HG03457 (cell line): ENCODE results near the gene NDE1.

Source experiments
- ATAC-seq: cut with Tn5 transposase; IDR thresholded peaks from one replicate; pipeline ENCODE4 v1.9.1; 2021; ENCODE audit warnings: moderate number of reproducible peaks; ENCODE audit not compliant: unreplicated experiment

NDE1 gene

DNA sequence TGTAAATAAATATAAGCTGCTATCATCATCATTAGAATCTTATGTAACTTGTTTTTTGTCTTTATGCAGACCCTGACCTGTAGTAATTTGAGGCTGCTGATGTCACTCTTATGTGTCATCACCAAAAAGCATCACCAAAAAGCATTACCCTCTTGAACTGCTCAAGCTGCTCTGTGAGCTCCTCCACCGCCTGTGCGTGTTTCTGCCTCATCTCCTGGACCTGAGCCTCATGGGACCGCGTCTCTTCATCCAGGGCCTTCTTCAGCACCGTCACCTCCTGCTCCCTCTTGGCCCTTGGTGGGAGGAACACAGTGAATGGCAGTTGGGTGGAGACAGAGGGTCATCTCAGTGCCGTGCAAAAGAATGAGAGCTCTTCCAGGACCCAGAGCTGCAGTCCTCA, 82.4 kb downstream of the NDE1 start:
- no peak for ATAC-seq

DNA sequence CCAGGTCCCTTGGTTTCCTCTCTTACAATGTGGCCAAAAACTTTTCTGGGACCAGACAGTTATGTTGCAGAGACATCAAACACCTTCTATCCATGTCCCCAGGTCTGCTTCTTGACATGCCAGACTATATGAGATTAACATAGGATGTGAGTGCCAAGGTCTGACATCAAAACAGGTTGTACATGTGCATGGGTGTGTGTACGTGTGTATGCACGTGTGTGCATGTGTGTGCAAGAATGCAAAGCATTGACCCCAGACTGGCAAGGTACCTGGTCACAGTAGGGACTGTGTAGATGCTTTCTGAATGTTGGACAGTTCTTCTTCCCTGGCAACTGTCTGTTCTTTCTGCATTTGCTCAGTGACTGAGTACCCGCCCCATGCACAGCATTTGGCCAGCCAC, 85.6 kb downstream of the NDE1 start:
- ATAC-seq = no peak

DNA sequence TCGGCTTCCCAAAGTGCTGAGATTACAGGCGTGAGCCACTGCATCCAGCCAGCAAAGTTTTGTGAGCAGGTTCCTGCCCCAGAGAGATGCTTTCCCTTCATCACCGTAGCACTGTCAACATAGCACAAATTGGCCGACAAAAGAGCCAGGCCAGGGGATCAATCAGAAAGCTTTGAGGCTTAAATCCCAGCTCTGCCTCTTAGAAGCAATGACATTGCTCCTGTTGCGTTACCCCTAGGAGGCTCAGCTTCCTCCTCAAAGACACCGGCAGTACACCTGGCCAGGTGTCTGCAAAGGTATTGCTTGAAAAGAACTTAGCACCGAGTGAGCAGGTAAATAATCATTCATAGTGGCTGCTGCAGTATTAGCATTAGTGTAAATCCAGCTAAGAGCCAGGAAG, 86.5 kb downstream of the NDE1 start:
- ATAC-seq = no peak

DNA sequence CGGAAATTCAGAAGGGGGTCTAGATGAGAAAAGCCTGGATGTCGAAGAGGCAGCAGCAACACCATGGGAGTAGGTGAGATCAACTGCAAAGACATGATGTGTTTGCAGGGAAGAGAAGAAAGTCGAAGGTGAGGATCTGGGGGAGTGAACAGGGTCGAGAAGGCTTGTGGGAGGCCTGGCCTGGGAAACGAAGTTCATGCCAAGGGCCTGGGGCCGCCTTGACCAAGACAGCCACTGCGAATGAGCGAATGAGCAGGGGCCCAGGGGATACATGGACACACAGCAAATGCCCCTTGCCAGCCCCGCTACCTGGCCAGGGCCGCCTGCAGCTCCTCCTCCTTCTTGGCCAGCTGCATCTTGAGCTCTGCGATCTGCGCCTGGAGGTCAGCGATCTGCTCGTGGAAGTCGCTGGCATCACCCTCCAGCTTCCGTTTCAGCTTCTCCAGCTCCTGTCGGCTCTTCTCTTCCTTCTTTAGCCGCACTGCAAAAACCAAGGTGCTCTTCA, 87.1 kb downstream of the NDE1 start:
- no peak for ATAC-seq

DNA sequence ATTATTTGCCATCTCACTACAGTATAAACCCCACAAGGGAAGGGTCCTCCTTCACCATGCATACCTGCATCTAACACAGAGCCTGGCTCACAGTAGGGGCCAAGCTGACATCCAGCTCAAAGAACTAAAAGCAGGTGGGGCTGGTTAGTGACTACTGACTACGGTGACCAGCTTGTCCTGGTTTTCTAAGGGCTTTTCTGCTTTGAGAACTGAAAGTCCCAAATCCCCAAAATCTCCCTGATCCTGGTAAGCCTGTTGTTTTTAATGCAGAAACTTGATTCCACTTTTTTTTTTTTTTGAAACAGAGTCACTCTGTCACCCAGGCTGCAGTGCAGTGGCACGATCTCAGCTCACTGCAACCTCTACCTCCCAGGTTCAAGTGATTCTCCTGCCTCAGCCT, 89.4 kb downstream of the NDE1 start:
- no peak for ATAC-seq

DNA sequence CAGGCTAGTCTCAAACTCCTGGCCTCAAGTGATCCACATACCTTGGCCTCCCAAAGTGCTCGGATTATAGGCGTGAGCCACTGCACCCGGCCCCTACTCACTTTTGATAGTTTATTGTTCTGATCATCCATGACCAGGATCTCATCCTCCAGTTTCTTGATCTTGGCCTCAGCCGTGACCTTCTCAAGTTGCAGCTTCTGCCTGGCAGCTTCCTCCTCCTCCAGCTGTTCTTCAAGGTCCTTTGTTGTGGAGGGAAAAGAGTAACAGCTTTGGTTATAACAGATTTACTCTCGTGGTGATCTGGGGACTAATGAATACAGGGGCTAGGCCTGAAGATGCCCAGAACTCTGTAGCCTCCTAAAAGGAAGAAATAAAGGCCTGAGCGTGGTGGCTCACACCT, 89.9 kb downstream of the NDE1 start:
- no peak for ATAC-seq

- ATAC-seq = no peak
Measured at GRCh38 chr16:15741207-15741871, 91.3 kb downstream of the NDE1 start.

- ATAC-seq = no peak
Measured at GRCh38 chr16:15742716-15743115, 92.7 kb downstream of the NDE1 start.

DNA sequence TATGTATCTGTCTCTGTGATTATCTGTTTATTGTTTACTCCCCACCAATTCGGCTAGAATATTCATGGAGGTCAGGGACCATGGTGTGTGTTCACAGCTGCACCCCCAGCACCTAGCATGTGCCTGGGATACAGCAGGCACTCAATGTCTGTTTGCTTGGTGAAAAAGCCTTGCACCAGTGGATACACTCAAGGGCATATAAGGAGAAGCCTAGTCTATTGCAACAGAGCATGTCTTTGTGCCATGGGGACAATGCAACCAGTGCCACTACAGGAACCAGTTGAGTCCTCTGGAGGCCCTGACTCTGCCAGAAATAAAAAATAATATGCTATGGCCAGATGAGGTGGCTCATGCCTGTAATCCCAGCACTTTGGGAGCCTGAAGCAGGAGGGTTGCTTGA, 93.6 kb downstream of the NDE1 start:
- ATAC-seq = no peak

GRCh38 chr16:15746332-15746731, 96.3 kb downstream of the NDE1 start:
- ATAC-seq = no peak

DNA sequence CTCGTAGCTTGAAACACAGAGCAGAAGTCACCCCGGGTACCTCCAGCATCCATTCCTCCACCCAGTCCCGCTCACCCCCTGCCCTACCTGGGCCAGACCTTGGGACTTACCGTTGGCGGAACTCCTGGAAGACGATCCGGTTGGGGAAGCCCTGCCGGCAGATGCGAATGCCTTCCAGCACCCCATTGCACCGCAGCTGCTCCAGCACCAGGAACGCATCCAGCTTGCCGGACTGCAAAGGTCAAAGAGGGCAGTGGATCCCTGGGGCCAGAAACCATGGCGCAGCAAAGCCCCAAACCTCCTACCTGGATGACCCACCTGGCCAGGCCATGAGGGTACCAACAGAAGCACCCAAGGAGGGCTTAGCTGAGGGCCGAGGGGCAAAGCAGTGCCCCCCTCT, 97.9 kb downstream of the NDE1 start:
- no peak for ATAC-seq

DNA sequence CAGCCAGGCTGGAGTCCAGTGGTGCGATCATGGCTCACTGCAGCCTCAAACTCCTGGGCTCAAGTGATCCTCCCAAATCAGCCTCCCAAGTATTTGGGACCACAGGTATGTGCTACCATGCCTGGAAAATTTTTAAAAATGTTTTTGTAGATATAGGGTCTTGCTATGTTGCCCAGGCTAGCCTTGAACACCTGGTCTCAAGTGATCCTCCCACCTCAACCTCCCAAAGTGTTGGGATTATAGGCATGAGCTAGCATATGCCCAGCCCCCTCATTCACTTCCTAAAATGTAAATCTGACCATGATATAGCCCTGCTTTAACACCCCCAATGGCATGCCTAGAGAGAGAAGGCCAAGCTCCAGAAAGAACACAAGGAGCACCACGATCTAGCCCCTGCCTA, 98.6 kb downstream of the NDE1 start:
- ATAC-seq = no peak

GRCh38 chr16:15749371-15749770, 99.3 kb downstream of the NDE1 start:
- ATAC-seq = no peak

DNA sequence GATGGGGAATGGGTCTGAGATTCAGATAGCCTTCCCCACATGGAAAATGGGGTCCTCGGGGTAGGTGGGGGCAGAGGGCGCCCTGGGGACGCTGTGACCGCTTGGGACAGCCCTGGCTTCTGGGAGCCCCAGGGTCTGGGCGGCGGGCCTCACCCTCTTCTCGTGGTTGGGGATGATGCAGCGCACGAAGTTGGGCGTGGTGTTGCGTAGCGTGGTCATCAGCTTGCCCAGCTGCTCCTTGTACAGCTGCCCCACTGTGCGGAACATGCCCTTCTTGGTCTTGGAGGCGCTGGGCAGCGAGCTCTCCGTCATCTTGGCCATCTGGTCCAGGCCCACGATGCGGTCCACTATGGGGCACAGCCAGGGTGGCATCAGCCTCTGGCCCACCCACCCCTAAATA, 99.9 kb downstream of the NDE1 start:
- ATAC-seq = no peak

GRCh38 chr16:15751940-15752339, 101.9 kb downstream of the NDE1 start:
- no peak for ATAC-seq

GRCh38 chr16:15752717-15753488, 102.9 kb downstream of the NDE1 start:
- no peak for ATAC-seq

- ATAC-seq = no peak
Measured at GRCh38 chr16:15754821-15755534, 104.9 kb downstream of the NDE1 start.

- ATAC-seq = no peak
Measured at GRCh38 chr16:15757077-15757386, 107.0 kb downstream of the NDE1 start.

GRCh38 chr16:15757630-15758251, 107.7 kb downstream of the NDE1 start:
- ATAC-seq = no peak

GRCh38 chr16:15759070-15759469, 109.0 kb downstream of the NDE1 start:
- no peak for ATAC-seq

GRCh38 chr16:15760129-15760528, 110.1 kb downstream of the NDE1 start:
- no peak for ATAC-seq

GRCh38 chr16:15764112-15764511, 114.1 kb downstream of the NDE1 start:
- no peak for ATAC-seq
